Activated naive CD4-positive, alpha-beta T cell treated with anti-CD3 and anti-CD28 coated beads, Interleukin-2, amount 50 U/mL, for 16 hours (primary cell): ENCODE data around the gene C18orf63.
"Not testable (repeated sequence)": the region's sequence is repeated elsewhere in the genome, so short reads cannot be mapped to it uniquely, and the experiment has no call there.

Experiments used
- DNase-seq: peaks from one replicate; pipeline ENCODE4 v3.0.0-alpha.2; 2020

C18orf63 gene

GRCh38 chr18:74315464-74316256 lies at the start of gene C18orf63:
Gene C18orf63 (plus strand): TSS chr18:74315839. CDS start chr18:74317866, 2,027 bp downstream.
- DNase-seq, result no peak

GRCh38 chr18:74266161-74266560 lies 49.5 kb upstream of the C18orf63 start:
- no peak for DNase-seq

- DNase-seq, result no peak
Measured at GRCh38 chr18:74268175-74268574, 47.5 kb upstream of the C18orf63 start.

GRCh38 chr18:74268933-74269620 lies 46.6 kb upstream of the C18orf63 start:
- no peak for DNase-seq

GRCh38 chr18:74271635-74272034 lies 44.0 kb upstream of the C18orf63 start:
- no peak for DNase-seq

GRCh38 chr18:74273394-74273793 lies 42.2 kb upstream of the C18orf63 start:
- DNase-seq, result no peak

- DNase-seq, result no peak
Measured at GRCh38 chr18:74274700-74275099, 40.9 kb upstream of the C18orf63 start.

GRCh38 chr18:74275736-74276135 lies 39.9 kb upstream of the C18orf63 start:
- no peak for DNase-seq

GRCh38 chr18:74276609-74277008 lies 39.0 kb upstream of the C18orf63 start:
- DNase-seq, result no peak

- DNase-seq, result no peak
Measured at GRCh38 chr18:74277296-74277695, 38.3 kb upstream of the C18orf63 start.

- DNase-seq, result no peak
Measured at GRCh38 chr18:74278058-74278457, 37.6 kb upstream of the C18orf63 start.

- no peak for DNase-seq
Measured at GRCh38 chr18:74278983-74279382, 36.7 kb upstream of the C18orf63 start.

GRCh38 chr18:74281011-74281979 lies 34.3 kb upstream of the C18orf63 start:
- DNase-seq, result no peak

GRCh38 chr18:74281980-74282754 lies 33.5 kb upstream of the C18orf63 start:
- DNase-seq, result no peak

- no peak for DNase-seq
Measured at GRCh38 chr18:74282755-74283554, 32.7 kb upstream of the C18orf63 start.

- no peak for DNase-seq
Measured at GRCh38 chr18:74283646-74284045, 32.0 kb upstream of the C18orf63 start.

- no peak for DNase-seq
Measured at GRCh38 chr18:74284191-74284979, 31.3 kb upstream of the C18orf63 start.

- DNase-seq, result no peak
Measured at GRCh38 chr18:74284980-74285355, 30.7 kb upstream of the C18orf63 start.

- not testable (repeated sequence) for DNase-seq
Measured at GRCh38 chr18:74285583-74285982, 30.1 kb upstream of the C18orf63 start.

GRCh38 chr18:74286106-74286855 lies 29.4 kb upstream of the C18orf63 start:
- DNase-seq, result no peak
